ENCODE measurements around the gene METTL6. TPM values are rescaled to one million over a fixed set of nuclear protein-coding genes. Genes with fewer than 3 reads are reported as not detected.
A peak's percentile ranks its signal among the peaks of the same experiment; 100 is the strongest.
"Not testable (repeated sequence)": the region's sequence is repeated elsewhere in the genome, so short reads cannot be mapped to it uniquely, and the experiment has no call there.

Gene METTL6
- total and polyA plus RNA-seq, 7 experiments from 2014 or later, result 7.9 to 23.0 (median 18.3) TPM

- Histone ChIP-seq H3K27ac (ENCODE audit: low read depth, low read length) (no peak overlapping the region), H3K36me3 (ENCODE audit: control insufficient read depth in 2 of 3, insufficient read depth in 3 of 3, low read length in 3 of 3) (peaks cover 8 to 46% (median 12%) of the 10 kb centered on the region in 3 experiments), H3K4me1 (ENCODE audit: control insufficient read depth in 2 of 2, insufficient read depth in 2 of 2, low read length in 2 of 2) (peaks cover 18 to 23% of the 10 kb centered on the region in 2 donors), H3K27me3 (ENCODE audit: control insufficient read depth in 2 of 2, insufficient read depth in 2 of 2, low read length in 2 of 2) (no peaks in the 10 kb centered on the region), H3K4me3 (ENCODE audit: low read length) (peak overlapping the region; percentile 81), H3K9me3 (ENCODE audit: control insufficient read depth in 2 of 3, low read length in 3 of 3) (no peaks in the 10 kb centered on the region)
- Mint-ChIP-seq H3K9me3 (no peaks in the 10 kb centered on the region), H3K36me3 (peaks cover 14 to 45% (median 17%) of the 10 kb centered on the region in 5 donors), H3K4me3 (peak overlapping the region; percentile 91 to 100 (median 98)), H3K27ac (peak overlapping the region; percentile 86 to 99 (median 94)), H3K27me3 (no peaks in the 10 kb centered on the region), H3K4me1 (peaks cover 47 to 84% (median 60%) of the 10 kb centered on the region in 7 donors)
- POLR2A ChIA-PET, result interaction anchor here (0.6 to 1.7 kb wide), 2 partner anchors 221 to 225 kb away, joined by 3 to 4 read pairs; no protein-coding TSS in a partner anchor
- intact Hi-C loops (cut with micrococcal nuclease), result loop anchor here (5.0 to 10.0 kb wide), 4 partner anchors 108 to 836 kb away; partner anchors contain the start of genes ANKRD28 (in 1 of the 2), CCDC174 (in 1 of the 2), DPH3 (in 1 of the 2) and OXNAD1 (in 1 of the 2)
- ATAC-seq, result no peak
- no peak for DNase-seq
- CTCF ChIA-PET, result interaction anchor here (1.0 kb wide), 1 partner anchor 161 kb away, joined by 3 read pairs; no protein-coding TSS in a partner anchor
Observed at GRCh38 chr3:15429080-15429479, 1.7 kb upstream of the METTL6 start.

GRCh38 chr3:15428539-15428938 lies 1.2 kb upstream of the METTL6 start:
- Mint-ChIP-seq H3K27me3 (no peaks in the 10 kb centered on the region), H3K9me3 (no peaks in the 10 kb centered on the region), H3K4me3 (peak overlapping the region; percentile 91 to 100 (median 98)), H3K4me1 (peaks cover 47 to 82% (median 60%) of the 10 kb centered on the region in 7 donors), H3K27ac (peak overlapping the region; percentile 86 to 99 (median 94)), H3K36me3 (peaks cover 12 to 43% (median 14%) of the 10 kb centered on the region in 5 donors)
- Histone ChIP-seq H3K27ac (ENCODE audit: low read depth, low read length) (peak overlapping the region; percentile 91), H3K4me1 (ENCODE audit: control insufficient read depth in 2 of 2, insufficient read depth in 2 of 2, low read length in 2 of 2) (peaks cover 18 to 23% of the 10 kb centered on the region in 2 donors), H3K4me3 (ENCODE audit: low read length) (peak overlapping the region; percentile 81), H3K9me3 (ENCODE audit: control insufficient read depth in 2 of 3, low read length in 3 of 3) (no peaks in the 10 kb centered on the region), H3K36me3 (ENCODE audit: control insufficient read depth in 2 of 3, insufficient read depth in 3 of 3, low read length in 3 of 3) (peaks cover 8 to 41% (median 8%) of the 10 kb centered on the region in 3 experiments), H3K27me3 (ENCODE audit: control insufficient read depth in 2 of 2, insufficient read depth in 2 of 2, low read length in 2 of 2) (no peaks in the 10 kb centered on the region)
- peak; percentile 69 for ATAC-seq
- DNase-seq, result peak in 2 of 9 donors; percentile 1 to 10
- intact Hi-C loops (cut with micrococcal nuclease), result loop anchor here (5.0 to 10.0 kb wide), 4 partner anchors 109 to 836 kb away; partner anchors contain the start of genes ANKRD28 (in 1 of the 2), CCDC174 (in 1 of the 2), DPH3 (in 1 of the 2) and OXNAD1 (in 1 of the 2)
- ChIA-PET POLR2A (interaction anchor here (0.6 kb wide), 1 partner anchor 221 kb away, joined by 3 read pairs; no protein-coding TSS in a partner anchor), CTCF (no interaction called here)

GRCh38 chr3:15427981-15428380 lies 637 bp upstream of the METTL6 start:
- intact Hi-C loops (cut with micrococcal nuclease), result loop anchor here (1.0 to 10.0 kb wide), 13 partner anchors 50 to 837 kb away; partner anchors contain the start of genes BTD (in 2 of the 2), CAPN7 (in 2 of the 2), HACL1 (in 2 of the 2) and RBSN (in 2 of the 2)
- ChIA-PET POLR2A (interaction anchor here (0.6 kb wide), 1 partner anchor 13 kb away, joined by 4 read pairs; no protein-coding TSS in a partner anchor), CTCF (no interaction called here)
- Histone ChIP-seq H3K36me3 (ENCODE audit: control insufficient read depth in 2 of 3, insufficient read depth in 3 of 3, low read length in 3 of 3) (peaks cover 5 to 36% (median 8%) of the 10 kb centered on the region in 3 experiments), H3K27ac (ENCODE audit: low read depth, low read length) (peak overlapping the region; percentile 91), H3K4me3 (ENCODE audit: low read length) (peak overlapping the region; percentile 81), H3K9me3 (ENCODE audit: control insufficient read depth in 2 of 3, low read length in 3 of 3) (no peaks in the 10 kb centered on the region), H3K27me3 (ENCODE audit: control insufficient read depth in 2 of 2, insufficient read depth in 2 of 2, low read length in 2 of 2) (no peaks in the 10 kb centered on the region), H3K4me1 (ENCODE audit: control insufficient read depth in 2 of 2, insufficient read depth in 2 of 2, low read length in 2 of 2) (peaks cover 18 to 23% of the 10 kb centered on the region in 2 donors)
- peaks cover 47 to 79% (median 59%) of the 10 kb centered on the region in 7 donors for H3K4me1 Mint-ChIP-seq
- no peaks in the 10 kb centered on the region for H3K9me3 Mint-ChIP-seq
- DNase-seq, result peak in 1 of 9 donors; percentile 1
- H3K27me3 Mint-ChIP-seq, result no peaks in the 10 kb centered on the region
- H3K4me3 Mint-ChIP-seq, result peak overlapping the region; percentile 91 to 100 (median 98)
- ATAC-seq, result no peak
- H3K27ac Mint-ChIP-seq, result peak overlapping the region; percentile 86 to 99 (median 94)
- peaks cover 8 to 39% (median 14%) of the 10 kb centered on the region in 5 donors for H3K36me3 Mint-ChIP-seq

GRCh38 chr3:15426579-15427118 lies 695 bp downstream of the METTL6 start:
- no peaks in the 10 kb centered on the region for H3K9me3 Mint-ChIP-seq

GRCh38 chr3:15420871-15421270 lies 6.5 kb downstream of the METTL6 start:
- H3K27me3 ChIP-seq (ENCODE audit: control insufficient read depth in 2 of 2, insufficient read depth in 2 of 2, low read length in 2 of 2), result no peaks in the 10 kb centered on the region
- Mint-ChIP-seq H3K36me3 (peaks cover 0 to 34% (median 10%) of the 10 kb centered on the region in 5 donors), H3K9me3 (no peaks in the 10 kb centered on the region), H3K27me3 (no peaks in the 10 kb centered on the region), H3K27ac (peak overlapping the region in 1 of 9 donors; percentile 8), H3K4me1 (peaks cover 11 to 43% (median 28%) of the 10 kb centered on the region in 7 donors), H3K4me3 (no peak overlapping the region)
- ATAC-seq (no peak), DNase-seq (no peak)
- no peak overlapping the region for H3K4me3 ChIP-seq (ENCODE audit: low read length)
- ChIA-PET CTCF (no interaction called here), POLR2A (no interaction called here)
- no peaks in the 10 kb centered on the region for H3K9me3 ChIP-seq (ENCODE audit: control insufficient read depth in 2 of 3, low read length in 3 of 3)
- H3K27ac ChIP-seq (ENCODE audit: low read depth, low read length), result no peak overlapping the region
- H3K4me1 ChIP-seq (ENCODE audit: control insufficient read depth in 2 of 2, insufficient read depth in 2 of 2, low read length in 2 of 2), result peaks cover 1 to 2% of the 10 kb centered on the region in 2 donors
- intact Hi-C loops (cut with micrococcal nuclease), result loop anchor here in 1 of 2 donors (10.0 kb wide), 1 partner anchor 844 kb away; the partner anchor contains the start of genes DPH3 and OXNAD1
- peaks cover 0 to 30% (median 7%) of the 10 kb centered on the region in 3 experiments for H3K36me3 ChIP-seq (ENCODE audit: control insufficient read depth in 2 of 3, insufficient read depth in 3 of 3, low read length in 3 of 3)

More at GRCh38 chr3:15426579-15427118, 695 bp downstream of the METTL6 start:
- peaks cover 8 to 34% (median 18%) of the 10 kb centered on the region in 5 donors for H3K36me3 Mint-ChIP-seq
- ATAC-seq (no peak), DNase-seq (peak in 2 of 9 donors; percentile 1 to 9)
- Histone ChIP-seq H3K4me3 (ENCODE audit: low read length) (peak overlapping the region; percentile 81), H3K9me3 (ENCODE audit: control insufficient read depth in 2 of 3, low read length in 3 of 3) (no peaks in the 10 kb centered on the region), H3K4me1 (ENCODE audit: control insufficient read depth in 2 of 2, insufficient read depth in 2 of 2, low read length in 2 of 2) (peaks cover 18 to 23% of the 10 kb centered on the region in 2 donors), H3K27me3 (ENCODE audit: control insufficient read depth in 2 of 2, insufficient read depth in 2 of 2, low read length in 2 of 2) (no peaks in the 10 kb centered on the region), H3K36me3 (ENCODE audit: control insufficient read depth in 2 of 3, insufficient read depth in 3 of 3, low read length in 3 of 3) (peaks cover 0 to 28% (median 0%) of the 10 kb centered on the region in 3 experiments), H3K27ac (ENCODE audit: low read depth, low read length) (peak overlapping the region; percentile 91)
- ChIA-PET POLR2A (interaction anchor here (2.2 kb wide), 1 partner anchor 220 kb away, joined by 11 read pairs; the partner anchor contains the start of gene CAPN7), CTCF (interaction anchor here (1.3 kb wide), 1 partner anchor 159 kb away, joined by 4 read pairs; no protein-coding TSS in a partner anchor)
- peak overlapping the region; percentile 91 to 100 (median 98) for H3K4me3 Mint-ChIP-seq
- peaks cover 43 to 76% (median 62%) of the 10 kb centered on the region in 7 donors for H3K4me1 Mint-ChIP-seq
- no peaks in the 10 kb centered on the region for H3K27me3 Mint-ChIP-seq
- intact Hi-C loops (cut with micrococcal nuclease), result loop anchor here (1.0 to 10.0 kb wide), 13 partner anchors 48 to 838 kb away; partner anchors contain the start of genes BTD (in 2 of the 2), CAPN7 (in 2 of the 2), HACL1 (in 2 of the 2) and RBSN (in 2 of the 2)
- H3K27ac Mint-ChIP-seq, result peak overlapping the region; percentile 86 to 99 (median 94)

GRCh38 chr3:15410966-15411365 lies 16.4 kb downstream of the METTL6 start:
- H3K4me3 ChIP-seq (ENCODE audit: low read length); intact Hi-C loops (cut with micrococcal nuclease); H3K9me3 Mint-ChIP-seq; DNase-seq; H3K4me3 Mint-ChIP-seq; H3K27me3 ChIP-seq (ENCODE audit: control insufficient read depth in 2 of 2, insufficient read depth in 2 of 2, low read length in 2 of 2); POLR2A ChIA-PET; H3K27ac ChIP-seq (ENCODE audit: low read depth, low read length); H3K9me3 ChIP-seq (ENCODE audit: control insufficient read depth in 2 of 3, low read length in 3 of 3); H3K27ac Mint-ChIP-seq; H3K4me1 ChIP-seq (ENCODE audit: control insufficient read depth in 2 of 2, insufficient read depth in 2 of 2, low read length in 2 of 2); CTCF ChIA-PET; ATAC-seq; H3K27me3 Mint-ChIP-seq; H3K4me1 Mint-ChIP-seq: not testable (repeated sequence)
- H3K36me3 Mint-ChIP-seq, result peaks cover 0 to 44% (median 22%) of the 10 kb centered on the region in 5 donors
- peaks cover 6 to 47% (median 6%) of the 10 kb centered on the region in 3 experiments for H3K36me3 ChIP-seq (ENCODE audit: control insufficient read depth in 2 of 3, insufficient read depth in 3 of 3, low read length in 3 of 3)

Measured in naive thymus-derived CD4-positive, alpha-beta T cell (primary cell).